SK-N-SH (cell line): ENCODE data around the gene PFKFB2. TPM values are rescaled to one million over a fixed set of nuclear protein-coding genes. Genes with fewer than 3 reads are reported as not detected.

ENCODE experiments used
- CTCF ChIA-PET: fragments of 300-600, 350-600 bp; formaldehyde crosslinking; extraction: SDS; loops from one replicate; lab custom pipeline; 2021; lab: Yijun Ruan, JAX
- POLR2A ChIA-PET: fragments of 350-600 bp; sonication (Branson Sonifier 250); formaldehyde crosslinking; extraction: SDS; loops from one replicate; lab custom pipeline; 2020; ENCODE audit warnings: antibody characterized with exemption, inconsistent platforms; lab: Yijun Ruan, JAX
- DNase-seq: peaks from one replicate; pipeline ENCODE4 v3.0.0; 2012
- H2AFZ ChIP-seq: fragments of 200-600 bp; sonication (generic); 2 replicates; pipeline ENCODE4 v1.8.1; 2016; ENCODE audit warnings: antibody characterized with exemption, mild to moderate bottlenecking, low read depth
- H3F3A ChIP-seq: fragments of 200-600 bp; sonication (generic); replicated peaks from 2 replicates; pipeline ENCODE3; 2016; ENCODE audit warnings: antibody characterized with exemption, mild to moderate bottlenecking; ENCODE audit not compliant: insufficient read depth
- H3K27ac ChIP-seq, 2 experiments: fragments of 200-500 bp in 1 of 2; fragments of 200-600 bp in 1 of 2; sonication (Bioruptor generic) in 1 of 2; sonication (generic), shearing (Covaris generic) in 1 of 2; 2 replicates each; pipeline versions ENCODE4 v1.5.1 to v1.6.1; 2014 to 2016; ENCODE audit warnings: low read depth in 2 of 2, inconsistent platforms in 1 of 2, low read length in 1 of 2, mild to moderate bottlenecking in 1 of 2, mixed read lengths in 1 of 2
- H3K27me3 ChIP-seq: fragments of 200-600 bp; sonication (generic), shearing (Covaris generic); 2 replicates; pipeline ENCODE4 v1.6.1; 2016; ENCODE audit warnings: mixed run types; ENCODE audit not compliant: insufficient read depth
- H3K36me3 ChIP-seq, 2 experiments: fragments of 200-500 bp in 1 of 2; fragments of 200-600 bp in 1 of 2; sonication (Bioruptor generic) in 1 of 2; sonication (generic) in 1 of 2; replicated peaks in 1 of 2; 2 replicates each; pipeline versions ENCODE3 to v1.5.1; 2014 to 2016; ENCODE audit warnings: low read length in 1 of 2, mild to moderate bottlenecking in 1 of 2; ENCODE audit not compliant: insufficient read depth in 2 of 2, control insufficient read depth in 1 of 2
- H3K4me1 ChIP-seq, 2 experiments: fragments of 200-500 bp in 1 of 2; fragments of 200-600 bp in 1 of 2; sonication (Bioruptor generic) in 1 of 2; sonication (generic), shearing (Covaris generic) in 1 of 2; 2 replicates each; pipeline versions ENCODE4 v1.5.1 to v1.6.1; 2014 to 2016; ENCODE audit warnings: low read depth in 1 of 2, low read length in 1 of 2, mixed run types in 1 of 2; ENCODE audit not compliant: insufficient read depth in 2 of 2, control insufficient read depth in 1 of 2
- H3K4me2 ChIP-seq: fragments of 200-600 bp; sonication (generic), shearing (Covaris generic); 2 replicates; pipeline ENCODE4 v1.6.1; 2017; ENCODE audit warnings: mixed run types
- H3K4me3 ChIP-seq, 2 experiments: fragments of 200-500 bp in 1 of 2; fragments of 200-600 bp in 1 of 2; sonication (Bioruptor generic) in 1 of 2; sonication (generic), shearing (Covaris generic) in 1 of 2; 2 replicates each; pipeline versions ENCODE4 v1.5.1 to v1.8.1; 2014 to 2016; ENCODE audit warnings: low read depth in 2 of 2, inconsistent platforms in 1 of 2, low read length in 1 of 2, mild to moderate bottlenecking in 1 of 2, mixed read lengths in 1 of 2, moderate library complexity in 1 of 2
- H3K79me2 ChIP-seq: fragments of 200-600 bp; sonication (generic); 2 replicates; pipeline ENCODE4 v1.8.1; 2017; ENCODE audit warnings: mild to moderate bottlenecking; ENCODE audit not compliant: insufficient read depth
- H3K9ac ChIP-seq: fragments of 200-600 bp; sonication (generic); 2 replicates; pipeline ENCODE4 v1.6.1; 2017; ENCODE audit warnings: mixed run types
- H3K9me2 ChIP-seq: fragments of 200-600 bp; sonication (generic); 2 replicates; pipeline ENCODE4 v1.6.1; 2017; ENCODE audit warnings: mixed run types
- H3K9me3 ChIP-seq: fragments of 200-600 bp; sonication (generic); 2 replicates; pipeline ENCODE4 v1.6.1; 2017; ENCODE audit warnings: mixed run types, mild to moderate bottlenecking, moderate library complexity
- H4K20me1 ChIP-seq: fragments of 200-600 bp; sonication (generic); 2 replicates; pipeline ENCODE4 v1.6.1; 2017; ENCODE audit warnings: mild to moderate bottlenecking, mixed run types; ENCODE audit not compliant: insufficient read depth
- CHD2 ChIP-seq: fragments of 150-350 bp; IDR thresholded peaks from 2 replicates; pipeline ENCODE4 v1.6.1; 2018; ENCODE audit warnings: low read length; ENCODE audit not compliant: partially characterized antibody
- CTCF ChIP-seq: fragments of 200-600 bp; sonication (generic); IDR thresholded peaks from 2 replicates; pipeline ENCODE4 v1.6.1; 2017; ENCODE audit warnings: antibody characterized with exemption, mild to moderate bottlenecking, moderate library complexity
- EP300 ChIP-seq, 2 experiments: IDR thresholded peaks; 2 replicates each; pipeline versions ENCODE4 v1.4.0 to v1.6.1; 2012; ENCODE audit warnings: borderline replicate concordance in 1 of 2, low read depth in 1 of 2, low read length in 1 of 2
- FOXM1 ChIP-seq: IDR thresholded peaks from 2 replicates; pipeline ENCODE4 v1.4.0; 2012; ENCODE audit warnings: low read depth, mild to moderate bottlenecking
- GATA2 ChIP-seq: sonication (generic); formaldehyde crosslinking; IDR thresholded peaks from 2 replicates; pipeline ENCODE4 v1.5.0; 2020; ENCODE audit warnings: mild to moderate bottlenecking, missing genetic modification reagents
- IRF3 ChIP-seq: fragments of 150-350 bp; IDR thresholded peaks from 2 replicates; pipeline ENCODE4 v1.6.1; 2016; ENCODE audit warnings: mild to moderate bottlenecking, low read depth, low read length
- MEF2A ChIP-seq: IDR thresholded peaks from 2 replicates; pipeline ENCODE4 v1.4.0; 2012; ENCODE audit warnings: low read depth, borderline replicate concordance
- PBX3 ChIP-seq: IDR thresholded peaks from 2 replicates; pipeline ENCODE4; 2012
- SIN3A ChIP-seq: IDR thresholded peaks from 2 replicates; pipeline ENCODE4 v1.6.1; 2012; ENCODE audit warnings: low read depth, mild to moderate bottlenecking, low read length, moderate library complexity, borderline replicate concordance
- SMC3 ChIP-seq: IDR thresholded peaks from 2 replicates; pipeline ENCODE4 v1.6.1; 2012; ENCODE audit warnings: low read depth, low read length, improper control_type of control experiment
- TAF1 ChIP-seq: IDR thresholded peaks from 2 replicates; pipeline ENCODE4 v1.6.1; 2012; ENCODE audit warnings: low read depth, mild to moderate bottlenecking, low read length, moderate library complexity, borderline replicate concordance
- TCF12 ChIP-seq: IDR thresholded peaks from 2 replicates; pipeline ENCODE4 v1.4.0; 2012
- WGBS: methylation state at CpG from one replicate; pipeline ENCODE4 v1.1.6; 2017; ENCODE audit warnings: low lambda C conversion rate; 5-methylcytosine and 5-hydroxymethylcytosine counted together
- polyA plus RNA-seq, 3 experiments: library from polyadenylated mRNA; depleted of rRNA; stranded (reverse); fragments of >200 nt; gene quantifications; 2 replicates each; pipeline ENCODE4 v1.2.3, GENCODE V29; 2012
- TF ChIP-seq, protein P1 (sequence below): IDR thresholded peaks from 2 replicates; pipeline ENCODE4 v1.4.0; 2012; ENCODE audit warnings: low read depth, borderline replicate concordance
- TF ChIP-seq, protein P2 (sequence below): IDR thresholded peaks from 2 replicates; pipeline ENCODE4 v1.4.0; 2012; ENCODE audit warnings: low read depth

PFKFB2 gene
- polyA plus RNA-seq, 1 of the 3 experiments (the other 2 are of a cell fraction), result 1.8 TPM

- no peak overlapping the region for H3K4me2 ChIP-seq
- WGBS, result 54% methylated on average over 3 of the region's 3 CpGs
- DNase-seq, result no peak
- peaks cover 3% of the 10 kb centered on the region for H3K79me2 ChIP-seq
- H3K27me3 ChIP-seq, result no peaks in the 10 kb centered on the region
- no peak overlapping the region for H2AFZ ChIP-seq
- H3K9me2 ChIP-seq, result no peaks in the 10 kb centered on the region
- peaks cover 14% of the 10 kb centered on the region for H3F3A ChIP-seq
- ChIA-PET POLR2A (no interaction called here), CTCF (interaction anchor here (0.8 to 1.4 kb wide), 2 partner anchors 13 to 16 kb away, joined by 3 to 8 read pairs; no protein-coding TSS in a partner anchor)
- no peak overlapping the region for H3K9ac ChIP-seq
- no peaks in the 10 kb centered on the region for H3K9me3 ChIP-seq
- H3K36me3 ChIP-seq, result peaks cover 0 to 4% of the 10 kb centered on the region in 2 experiments
- H3K4me3 ChIP-seq, result no peak overlapping the region
- no peak overlapping the region for H3K27ac ChIP-seq
- H3K4me1 ChIP-seq, result peaks cover 14 to 16% of the 10 kb centered on the region in 2 experiments; a peak in 3 of 4 replicates
- H4K20me1 ChIP-seq, result no peaks in the 10 kb centered on the region
- no peak for TF ChIP-seq GATA2 (CRISPR knock-in tag)
- TF ChIP-seq TAF1, result no peak
- no peak for TF ChIP-seq MEF2A
These were observed 2.4 kb downstream of the PFKFB2 start for GRCh38 chr1:207055386-207056001.

DNA sequence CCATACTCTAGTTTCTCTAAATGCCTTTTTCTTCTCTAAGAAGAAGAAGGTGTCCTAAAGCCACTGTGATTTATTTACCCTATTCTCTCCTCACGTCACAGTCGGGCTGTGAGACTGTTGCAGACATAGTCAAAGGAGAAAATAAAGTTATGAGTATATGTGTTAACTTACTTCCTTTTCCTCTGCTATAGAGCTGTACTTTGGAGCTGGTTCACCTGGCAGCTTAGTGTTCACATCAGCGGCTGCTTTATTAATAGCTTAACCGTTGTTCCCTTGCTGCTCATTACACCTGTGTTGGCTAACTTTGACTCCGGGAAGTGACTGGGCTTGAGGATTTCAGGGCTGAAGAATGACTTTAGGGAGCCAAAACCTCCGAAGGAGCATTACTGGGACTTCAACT, 3.6 kb downstream of the PFKFB2 start:
- Histone ChIP-seq H3K36me3 (peaks cover 0 to 4% of the 10 kb centered on the region in 2 experiments), H3F3A (peaks cover 13% of the 10 kb centered on the region), H3K79me2 (no peaks in the 10 kb centered on the region), H3K4me1 (peaks cover 9% of the 10 kb centered on the region in 2 experiments; a peak in 3 of 4 replicates), H3K9me2 (no peaks in the 10 kb centered on the region), H3K4me3 (no peak overlapping the region), H3K4me2 (no peak overlapping the region), H2AFZ (no peak overlapping the region), H4K20me1 (no peaks in the 10 kb centered on the region), H3K27me3 (no peaks in the 10 kb centered on the region), H3K27ac (no peak overlapping the region), H3K9me3 (no peaks in the 10 kb centered on the region), H3K9ac (no peak overlapping the region)
- DNase-seq, result no peak
- 91% methylated on average over 6 of the region's 6 CpGs for WGBS
- TF ChIP-seq PBX3 (no peak), CHD2 (no peak), SIN3A (no peak), SMC3 (no peak), CTCF (no peak), GATA2 (CRISPR knock-in tag) (no peak), IRF3 (no peak), EP300 (IDR thresholded peaks at IDR 0.05; ENCODE audit: borderline replicate concordance in 1 of 2, low read depth in 1 of 2, low read length in 1 of 2) (no peak), TCF12 (no peak), FOXM1 (no peak)
- TF ChIP-seq, protein P1, sequence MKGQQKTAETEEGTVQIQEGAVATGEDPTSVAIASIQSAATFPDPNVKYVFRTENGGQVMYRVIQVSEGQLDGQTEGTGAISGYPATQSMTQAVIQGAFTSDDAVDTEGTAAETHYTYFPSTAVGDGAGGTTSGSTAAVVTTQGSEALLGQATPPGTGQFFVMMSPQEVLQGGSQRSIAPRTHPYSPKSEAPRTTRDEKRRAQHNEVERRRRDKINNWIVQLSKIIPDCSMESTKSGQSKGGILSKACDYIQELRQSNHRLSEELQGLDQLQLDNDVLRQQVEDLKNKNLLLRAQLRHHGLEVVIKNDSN, result no peak
- TF ChIP-seq, protein P2, sequence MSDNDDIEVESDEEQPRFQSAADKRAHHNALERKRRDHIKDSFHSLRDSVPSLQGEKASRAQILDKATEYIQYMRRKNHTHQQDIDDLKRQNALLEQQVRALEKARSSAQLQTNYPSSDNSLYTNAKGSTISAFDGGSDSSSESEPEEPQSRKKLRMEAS, result no peak
- ChIA-PET CTCF (interaction anchor here (0.8 kb wide), 1 partner anchor 15 kb away, joined by 3 read pairs; no protein-coding TSS in a partner anchor), POLR2A (no interaction called here)
